ENCODE measurements around the gene GCC2. TPM values are rescaled to one million over a fixed set of nuclear protein-coding genes. Genes with fewer than 3 reads are reported as not detected.

The GCC2 gene
- total and polyA plus RNA-seq, 2 of the 8 experiments (the other 6 are each of a cell fraction or from before 2014, with no cell fraction given): 4.6 to 54.9 TPM

DNA sequence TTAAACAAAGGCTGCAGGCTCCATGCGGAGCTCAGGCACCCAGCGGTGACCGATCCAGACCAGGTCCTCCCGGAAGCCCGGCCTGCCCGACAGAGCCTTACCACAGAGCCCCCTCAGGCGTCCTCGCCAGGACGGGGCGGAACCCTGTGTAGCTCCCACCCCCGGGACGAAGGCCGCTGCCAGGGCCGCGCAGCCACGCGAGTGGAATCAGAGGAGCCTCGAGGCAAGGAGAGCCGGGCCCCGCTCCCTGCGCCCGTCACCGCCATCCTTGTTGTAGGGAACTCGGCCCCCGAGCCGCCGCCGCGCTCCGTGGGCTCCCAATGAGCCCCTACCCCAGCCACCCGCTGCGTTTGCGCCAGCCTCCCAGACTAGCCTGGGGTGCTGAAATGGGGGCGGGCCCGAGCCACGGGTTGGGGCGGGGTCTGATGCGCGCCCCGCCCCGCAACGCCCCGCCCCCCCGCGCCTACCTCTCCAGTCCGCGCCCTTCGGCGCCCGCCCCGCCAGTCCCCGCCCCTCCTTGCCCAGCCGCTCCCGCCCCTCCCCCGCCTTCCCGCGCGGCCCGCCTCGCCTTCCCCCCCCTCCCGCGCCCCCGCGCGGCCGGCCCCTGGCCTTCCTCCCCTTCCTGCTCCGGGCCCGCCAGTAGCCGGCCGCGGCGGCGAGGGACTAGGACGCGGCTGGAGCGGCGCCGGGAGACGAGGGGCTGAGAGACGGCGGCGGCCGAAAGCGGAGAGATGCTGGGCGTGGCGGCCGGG lies 85.0 kb downstream of the GCC2 start, which contains the start of gene LIMS1 (continued):
- TF ChIP-seq MAX (IDR thresholded peaks at IDR 0.05): no peak
- no peak for TF ChIP-seq SP2 (IDR thresholded peaks at IDR 0.05; ENCODE audit: low read length)
- no peak for TF ChIP-seq EGR1 (IDR thresholded peaks at IDR 0.05; ENCODE audit: borderline replicate concordance, low read depth, low read length)
- no peak for TF ChIP-seq CHD1 (IDR thresholded peaks at IDR 0.05; ENCODE audit: low read depth, low read length)
- TF ChIP-seq JUND (IDR thresholded peaks at IDR 0.05; ENCODE audit: low read length): no peak
- TF ChIP-seq MAFK (IDR thresholded peaks at IDR 0.05; ENCODE audit: low read depth, low read length): no peak
- no peak for TF ChIP-seq CEBPB (IDR thresholded peaks at IDR 0.05; ENCODE audit: low read depth, low read length)
- TF ChIP-seq POLR2A (IDR thresholded peaks at IDR 0.05; ENCODE audit: control extremely low read depth in 1 of 2, low read depth in 2 of 2, low read length in 2 of 2): peak; percentile 83 to 86
- 0 out of 4 replicates have a peak, but pooled peaks of 1 of the 2 experiments have one; percentile 20 for TF ChIP-seq SIN3A (conservative IDR thresholded peaks at IDR 0.05 in 1 of 2, IDR thresholded peaks at IDR 0.05 in 1 of 2; ENCODE audit: low read depth in 1 of 2, low read length in 2 of 2)
- TF ChIP-seq CREB1 (IDR thresholded peaks at IDR 0.05): no peak
- TF ChIP-seq SUZ12 (IDR thresholded peaks at IDR 0.05; ENCODE audit: low read length): no peak
- no peak for TF ChIP-seq NRF1 (IDR thresholded peaks at IDR 0.05; ENCODE audit: low read depth, low read length)
- no peak for TF ChIP-seq EP300 (IDR thresholded peaks at IDR 0.05; ENCODE audit: borderline replicate concordance in 1 of 2, low read depth in 2 of 2, low read length in 2 of 2)
- no peak for TF ChIP-seq EZH2 (IDR thresholded peaks at IDR 0.05; ENCODE audit: low read depth, low read length, severe bottlenecking)
- TF ChIP-seq CTBP2 (IDR thresholded peaks at IDR 0.05; ENCODE audit: borderline replicate concordance, insufficient read depth, insufficient read length, low read length): no peak
- TF ChIP-seq BACH1 (IDR thresholded peaks at IDR 0.05; ENCODE audit: low read length): no peak
- no peak for TF ChIP-seq YY1 (IDR thresholded peaks at IDR 0.05; ENCODE audit: low read depth, low read length)
- peak; percentile 83 for TF ChIP-seq PHF8 (conservative IDR thresholded peaks at IDR 0.05; ENCODE audit: low read depth, low read length)
- peak; percentile 82 for TF ChIP-seq POLR2AphosphoS5 (IDR thresholded peaks at IDR 0.05; ENCODE audit: low read depth, low read length)
- TF ChIP-seq RAD21 (IDR thresholded peaks at IDR 0.05 in 1 of 2, conservative IDR thresholded peaks at IDR 0.05 in 1 of 2; ENCODE audit: low read depth in 2 of 2, low read length in 2 of 2): peak in 1 of 2 experiments; percentile 10; a peak in 1 of 4 replicates
- no peak for TF ChIP-seq GABPA (IDR thresholded peaks at IDR 0.05; ENCODE audit: borderline replicate concordance, insufficient read depth, low read length)
- TF ChIP-seq RNF2 (IDR thresholded peaks at IDR 0.05; ENCODE audit: borderline replicate concordance, low read depth, low read length, missing control alignments, poor library complexity, severe bottlenecking): no peak
